ENCODE measurements around the gene ZKSCAN1. TPM values are rescaled to one million over a fixed set of nuclear protein-coding genes. Genes with fewer than 3 reads are reported as not detected.

Gene ZKSCAN1
- total RNA-seq, 2 donors from 2014 or later = 70.3 to 78.2 TPM

Other genes starting within 250 kb of the ZKSCAN1 start
- gene CYP3A4, start 231.4 kb upstream of the ZKSCAN1 start, total RNA-seq = not detected
- under 1 TPM; 0.17 to 0.32 TPM for gene CYP3A43, start 187.6 kb upstream of the ZKSCAN1 start, total RNA-seq
- under 1 TPM; 0.46 to 0.53 TPM for gene OR2AE1, start 138.6 kb upstream of the ZKSCAN1 start, total RNA-seq
- gene TRIM4, start 96.1 kb upstream of the ZKSCAN1 start, total RNA-seq = 10 to 100 TPM; 34.9 to 38.2 TPM
- gene GJC3, start 86.0 kb upstream of the ZKSCAN1 start, total RNA-seq = 1 to 10 TPM in 1 of 2 donors, under 1 TPM in 1; 0.58 to 1.7 TPM
- not detected for gene AZGP1, start 39.6 kb upstream of the ZKSCAN1 start, total RNA-seq
- gene ZSCAN21, start 34.2 kb downstream of the ZKSCAN1 start, total RNA-seq = 10 to 100 TPM in 1 of 2 donors, 1 to 10 TPM in 1; 8.4 to 12.4 TPM
- 10 to 100 TPM; 23.1 to 24.2 TPM for gene ZNF3, start 66.1 kb downstream of the ZKSCAN1 start, total RNA-seq
- 10 to 100 TPM; 43.7 to 45.4 TPM for gene COPS6, start 73.4 kb downstream of the ZKSCAN1 start, total RNA-seq
- 100 to 1,000 TPM; 270 to 332 TPM for gene MCM7, start 85.8 kb downstream of the ZKSCAN1 start, total RNA-seq
- gene AP4M1, start 86.0 kb downstream of the ZKSCAN1 start, total RNA-seq = 10 to 100 TPM in 1 of 2 donors, 1 to 10 TPM in 1; 9.3 to 10.5 TPM
- gene TAF6, start 103.8 kb downstream of the ZKSCAN1 start, total RNA-seq = 10 to 100 TPM; 76.7 to 88.1 TPM
- gene CNPY4, start 104.0 kb downstream of the ZKSCAN1 start, total RNA-seq = 10 to 100 TPM; 11.1 to 18.8 TPM
- gene MBLAC1, start 111.4 kb downstream of the ZKSCAN1 start, total RNA-seq = 1 to 10 TPM; 3.2 to 3.4 TPM
- 100 to 1,000 TPM; 130 to 134 TPM for gene LAMTOR4, start 133.3 kb downstream of the ZKSCAN1 start, total RNA-seq
- gene TRAPPC14, start 143.1 kb downstream of the ZKSCAN1 start, total RNA-seq = 10 to 100 TPM; 22.1 to 28.8 TPM
- 10 to 100 TPM in 1 of 2 donors, 1 to 10 TPM in 1; 6.9 to 11.7 TPM for gene GAL3ST4, start 153.0 kb downstream of the ZKSCAN1 start, total RNA-seq
- 10 to 100 TPM in 1 of 2 donors, 1 to 10 TPM in 1; 9.7 to 14.2 TPM for gene GPC2, start 161.8 kb downstream of the ZKSCAN1 start, total RNA-seq
- 100 to 1,000 TPM; 103 to 121 TPM for gene STAG3, start 162.3 kb downstream of the ZKSCAN1 start, total RNA-seq
- 10 to 100 TPM; 26.7 to 34.4 TPM for gene PVRIG, start 204.4 kb downstream of the ZKSCAN1 start, total RNA-seq

All from activated T-cell treated with anti-CD3 and anti-CD28 coated beads, Interleukin-2, amount 50 U/mL, for 72 hours (primary cell).